GM18507 (cell line): ENCODE measurements around the gene FBXW11.

ENCODE experiments used
- DNase-seq: peaks from one replicate; pipeline ENCODE4 v3.0.0; 2011; ENCODE audit warnings: low read depth; ENCODE audit not compliant: insufficient read length; ENCODE audit errors: extremely low spot score
- FAIRE-seq: peaks from 2 replicates; lab custom pipeline; 2011; peaks lifted over from hg19 to GRCh38; lab: Jason Lieb, UNC

The FBXW11 gene

GRCh38 chr5:171855265-171855664 is 151.2 kb downstream of the FBXW11 start:
- FAIRE-seq = no peak
- no peak for DNase-seq

GRCh38 chr5:171852255-171852681 is 154.2 kb downstream of the FBXW11 start:
- DNase-seq = no peak

GRCh38 chr5:171851251-171851650 is 155.2 kb downstream of the FBXW11 start:
- FAIRE-seq = no peak

More at GRCh38 chr5:171852255-171852681, 154.2 kb downstream of the FBXW11 start:
- FAIRE-seq = no peak

GRCh38 chr5:171850324-171850947 is 156.0 kb downstream of the FBXW11 start:
- FAIRE-seq (peak; percentile 44), DNase-seq (no peak)

More at GRCh38 chr5:171851251-171851650, 155.2 kb downstream of the FBXW11 start:
- no peak for DNase-seq

- no peak for FAIRE-seq
- DNase-seq = no peak
These were observed 156.7 kb downstream of the FBXW11 start for GRCh38 chr5:171849585-171850323.

- FAIRE-seq = no peak
These were observed 157.4 kb downstream of the FBXW11 start for GRCh38 chr5:171848911-171849520.

GRCh38 chr5:171848486-171848885 is 158.0 kb downstream of the FBXW11 start:
- no peak for FAIRE-seq
- DNase-seq = no peak

More at GRCh38 chr5:171848911-171849520, 157.4 kb downstream of the FBXW11 start:
- DNase-seq = no peak

- no peak for DNase-seq
- no peak for FAIRE-seq
These were observed 158.4 kb downstream of the FBXW11 start for GRCh38 chr5:171848006-171848405.

GRCh38 chr5:171847026-171847425 is 159.4 kb downstream of the FBXW11 start:
- FAIRE-seq (no peak), DNase-seq (no peak)

- DNase-seq (no peak), FAIRE-seq (no peak)
These were observed 160.1 kb downstream of the FBXW11 start for GRCh38 chr5:171846323-171846722.

- DNase-seq (no peak), FAIRE-seq (no peak)
These were observed 160.6 kb downstream of the FBXW11 start for GRCh38 chr5:171845857-171846256.

- DNase-seq (no peak), FAIRE-seq (no peak)
These were observed 161.3 kb downstream of the FBXW11 start for GRCh38 chr5:171845040-171845630.

- no peak for DNase-seq
These were observed 163.6 kb downstream of the FBXW11 start for GRCh38 chr5:171842777-171843328.

GRCh38 chr5:171841984-171842776 is 164.3 kb downstream of the FBXW11 start:
- FAIRE-seq (no peak), DNase-seq (no peak)

More at GRCh38 chr5:171842777-171843328, 163.6 kb downstream of the FBXW11 start:
- FAIRE-seq = no peak

GRCh38 chr5:171840711-171841522 is 165.5 kb downstream of the FBXW11 start:
- no peak for FAIRE-seq
- no peak for DNase-seq

- FAIRE-seq = no peak
- DNase-seq = no peak
These were observed 166.4 kb downstream of the FBXW11 start for GRCh38 chr5:171840066-171840465.

- FAIRE-seq = no peak
- DNase-seq = no peak
These were observed 167.3 kb downstream of the FBXW11 start for GRCh38 chr5:171839112-171839511.

GRCh38 chr5:171838066-171838465 is 168.4 kb downstream of the FBXW11 start:
- no peak for FAIRE-seq
- no peak for DNase-seq
